H1 (cell line): ENCODE measurements around the gene SUB1. TPM values are rescaled to one million over a fixed set of nuclear protein-coding genes. Genes with fewer than 3 reads are reported as not detected.
"Not testable (repeated sequence)": the region's sequence is repeated elsewhere in the genome, so short reads cannot be mapped to it uniquely, and the experiment has no call there.

Experiments
- CTCF ChIA-PET: fragments of 300-600 bp; sonication (Branson Sonifier 250); formaldehyde crosslinking; loops from one replicate; lab custom pipeline; 2021; ENCODE audit not compliant: partially characterized antibody; lab: Charles Lee
- POLR2A ChIA-PET: fragments of 300-600 bp; sonication (Branson Sonifier 250); formaldehyde crosslinking; loops from one replicate; lab custom pipeline; 2021; ENCODE audit warnings: inconsistent platforms; ENCODE audit not compliant: partially characterized antibody; lab: Charles Lee
- DNase-seq, 2 experiments: peaks; one replicate each; pipeline versions ENCODE4 v3.0.0 to v3.0.0-alpha.2; 2010 to 2022; ENCODE audit warnings: low spot score in 2 of 2, low read depth in 1 of 2, mixed read lengths in 1 of 2
- FAIRE-seq: peaks from 2 replicates; lab custom pipeline; 2011; peaks lifted over from hg19 to GRCh38; lab: Jason Lieb, UNC
- H2AFZ ChIP-seq: 2 replicates; pipeline ENCODE4 v1.8.1; 2012; ENCODE audit warnings: low read length, inconsistent platforms
- H2AK5ac ChIP-seq: 2 replicates; pipeline ENCODE4 v1.6.1; 2013; ENCODE audit warnings: low read depth, low read length
- H2BK120ac ChIP-seq: replicated peaks from 2 replicates; pipeline ENCODE3; 2013; ENCODE audit warnings: low read depth, low read length, inconsistent platforms
- H2BK12ac ChIP-seq: 2 replicates; pipeline ENCODE4 v1.6.1; 2013; ENCODE audit warnings: low read depth, low read length
- H2BK15ac ChIP-seq: 2 replicates; pipeline ENCODE4 v1.6.1; 2013; ENCODE audit warnings: low read length
- H2BK20ac ChIP-seq: 2 replicates; pipeline ENCODE4 v1.6.1; 2013; ENCODE audit warnings: low read length
- H2BK5ac ChIP-seq: 2 replicates; pipeline ENCODE4 v1.6.1; 2013; ENCODE audit warnings: low read depth, low read length
- H3K14ac ChIP-seq: 2 replicates; pipeline ENCODE4 v1.6.1; 2013; ENCODE audit warnings: inconsistent platforms; ENCODE audit not compliant: insufficient read length
- H3K18ac ChIP-seq: 2 replicates; pipeline ENCODE4 v1.6.1; 2013; ENCODE audit warnings: low read length; ENCODE audit errors: extremely low read depth
- H3K23ac ChIP-seq: 2 replicates; pipeline ENCODE4 v1.6.1; 2013; ENCODE audit warnings: inconsistent platforms; ENCODE audit not compliant: insufficient read length
- H3K23me2 ChIP-seq: 2 replicates; pipeline ENCODE4 v1.6.1; 2013; ENCODE audit warnings: low read depth, low read length
- H3K27ac ChIP-seq: 2 replicates; pipeline ENCODE4 v1.6.1; 2011; ENCODE audit warnings: low read depth, low read length, inconsistent platforms
- H3K27me3 ChIP-seq, 4 experiments: replicated peaks in 1 of 4; 1 replicate in 1 of 4; 2 replicates in 3 of 4; pipeline versions ENCODE4 v1.6.1 to v1.8.1; 2011 to 2013; ENCODE audit warnings: low read length in 3 of 4, mild to moderate bottlenecking in 3 of 4, inconsistent platforms in 2 of 4, mixed read lengths in 2 of 4, moderate library complexity in 1 of 4; ENCODE audit not compliant: control insufficient read depth in 3 of 4, insufficient read depth in 3 of 4; ENCODE audit errors: extremely low read depth in 1 of 4
- H3K36me3 ChIP-seq, 4 experiments: 2 replicates each; pipeline versions ENCODE4 v1.6.1 to v1.8.1; 2011 to 2013; ENCODE audit warnings: mild to moderate bottlenecking in 4 of 4, low read length in 3 of 4, moderate library complexity in 2 of 4, control low read depth in 1 of 4, inconsistent platforms in 1 of 4; ENCODE audit not compliant: insufficient read depth in 4 of 4, control insufficient read depth in 2 of 4
- H3K4ac ChIP-seq: replicated peaks from 2 replicates; pipeline ENCODE3; 2013; ENCODE audit warnings: low read length, low read depth, mixed read lengths, inconsistent platforms; ENCODE audit not compliant: insufficient read length
- H3K4me1 ChIP-seq, 4 experiments: replicated peaks in 1 of 4; 1 replicate in 1 of 4; 2 replicates in 3 of 4; pipeline versions ENCODE4 v1.6.1 to v1.8.1; 2011 to 2013; ENCODE audit warnings: low read length in 3 of 4, inconsistent platforms in 2 of 4, mixed read lengths in 1 of 4; ENCODE audit not compliant: insufficient read depth in 4 of 4, control insufficient read depth in 3 of 4
- H3K4me2 ChIP-seq, 2 experiments: 2 replicates each; pipeline versions ENCODE4 v1.6.1 to v1.8.1; 2011 to 2013; ENCODE audit warnings: low read depth in 2 of 2, low read length in 2 of 2, control low read depth in 1 of 2, inconsistent platforms in 1 of 2, mild to moderate bottlenecking in 1 of 2; ENCODE audit not compliant: insufficient read depth in 1 of 2
- H3K4me3 ChIP-seq, 4 experiments: fragments of 200-600, 300-600 bp in 1 of 4; sonication (generic), shearing (Covaris generic), sonication (Bioruptor Twin) in 1 of 4; 2 replicates each; pipeline versions ENCODE4 v1.5.1 to v1.8.1; 2011 to 2016; ENCODE audit warnings: low read length in 4 of 4, low read depth in 3 of 4, control low read depth in 2 of 4, inconsistent platforms in 2 of 4, mild to moderate bottlenecking in 2 of 4, mixed read lengths in 1 of 4, moderate library complexity in 1 of 4; ENCODE audit not compliant: insufficient read depth in 2 of 4; ENCODE audit errors: extremely low read depth in 1 of 4
- H3K56ac ChIP-seq: replicated peaks from 2 replicates; pipeline ENCODE3; 2013; ENCODE audit warnings: low read depth, mild to moderate bottlenecking, mixed read lengths, low read length, inconsistent platforms; ENCODE audit not compliant: insufficient read length
- H3K79me1 ChIP-seq: 2 replicates; pipeline ENCODE4 v1.6.1; 2013; ENCODE audit warnings: low read depth, low read length, control low read depth
- H3K79me2 ChIP-seq, 2 experiments: 2 replicates each; pipeline versions ENCODE4 v1.6.1 to v1.8.1; 2012 to 2013; ENCODE audit warnings: low read length in 2 of 2, mild to moderate bottlenecking in 2 of 2, inconsistent platforms in 1 of 2; ENCODE audit not compliant: insufficient read depth in 2 of 2, control insufficient read depth in 1 of 2
- H3K9ac ChIP-seq, 4 experiments: replicated peaks in 1 of 4; 1 replicate in 1 of 4; 2 replicates in 3 of 4; pipeline versions ENCODE4 v1.6.1 to v1.8.1; 2011 to 2013; ENCODE audit warnings: low read depth in 3 of 4, low read length in 3 of 4, control low read depth in 2 of 4, mild to moderate bottlenecking in 2 of 4, moderate library complexity in 2 of 4, inconsistent platforms in 1 of 4; ENCODE audit errors: extremely low read depth in 1 of 4
- H3K9me3 ChIP-seq, 2 experiments: 2 replicates each; pipeline versions ENCODE4 v1.6.1 to v1.8.1; 2012 to 2013; ENCODE audit warnings: mild to moderate bottlenecking in 2 of 2, moderate library complexity in 2 of 2, control low read depth in 1 of 2, inconsistent platforms in 1 of 2, low read depth in 1 of 2, low read length in 1 of 2, mixed read lengths in 1 of 2; ENCODE audit not compliant: insufficient read depth in 2 of 2
- H4K20me1 ChIP-seq, 2 experiments: replicated peaks in 1 of 2; 2 replicates each; pipeline versions ENCODE3 to v1.8.1; 2011 to 2013; ENCODE audit warnings: inconsistent platforms in 2 of 2, low read length in 2 of 2, mild to moderate bottlenecking in 1 of 2; ENCODE audit not compliant: insufficient read depth in 2 of 2, control insufficient read depth in 1 of 2
- H4K5ac ChIP-seq: 2 replicates; pipeline ENCODE4 v1.6.1; 2013; ENCODE audit warnings: low read length, low read depth, mixed read lengths, inconsistent platforms; ENCODE audit not compliant: insufficient read length
- H4K8ac ChIP-seq: 2 replicates; pipeline ENCODE4 v1.8.0; 2013; ENCODE audit warnings: mild to moderate bottlenecking, moderate library complexity, low read length, inconsistent platforms; ENCODE audit not compliant: insufficient read depth; ENCODE audit errors: extremely low read depth
- H4K91ac ChIP-seq: replicated peaks from 2 replicates; pipeline ENCODE3; 2013; ENCODE audit warnings: low read length, mixed read lengths, inconsistent platforms; ENCODE audit not compliant: insufficient read length
- WGBS, 2 experiments: shearing (Covaris generic) in 1 of 2; methylation state at CpG; one replicate each; pipeline versions ENCODE4 v1.1.6 to v1.1.7; 2013 to 2015; ENCODE audit warnings: low lambda C conversion rate in 2 of 2, mixed read lengths in 2 of 2, inconsistent platforms in 1 of 2, low coverage in 1 of 2, missing lambda C conversion rate in 1 of 2; ENCODE audit not compliant: insufficient replicate concordance in 2 of 2, insufficient coverage in 1 of 2, insufficient read length in 1 of 2; ENCODE audit errors: extremely low coverage in 1 of 2, missing lambda C conversion rate in 1 of 2; 5-methylcytosine and 5-hydroxymethylcytosine counted together
- polyA plus RNA-seq, 7 experiments: library from polyadenylated mRNA; depleted of rRNA in 3 of 7; stranded (reverse) in 5 of 7; unstranded in 2 of 7; fragments of >200 nt in 5 of 7; fragments of 200-250 nt in 2 of 7; gene quantifications; 1 replicate in 5 of 7; 2 replicates in 1 of 7; 4 replicates in 1 of 7; pipeline versions ENCODE4 v1.2.1 to v1.2.3, GENCODE V29; 2011 to 2013; ENCODE audit warnings: missing spikeins in 2 of 7, mixed read lengths in 2 of 7
- total RNA-seq: library from RNA; stranded (reverse); fragmentation: NEBNext Ultra II Directional; extraction: Animal tissue kit (Norgen Biotek cat#: 25700); gene quantifications from 2 replicates; pipeline ENCODE4 v1.2.1, GENCODE V29; 2021

The SUB1 gene
- total and polyA plus RNA-seq, 2 of the 8 experiments (the other 6 are each of a cell fraction or from before 2014, with no cell fraction given), result 83.9 to 325 TPM

DNA sequence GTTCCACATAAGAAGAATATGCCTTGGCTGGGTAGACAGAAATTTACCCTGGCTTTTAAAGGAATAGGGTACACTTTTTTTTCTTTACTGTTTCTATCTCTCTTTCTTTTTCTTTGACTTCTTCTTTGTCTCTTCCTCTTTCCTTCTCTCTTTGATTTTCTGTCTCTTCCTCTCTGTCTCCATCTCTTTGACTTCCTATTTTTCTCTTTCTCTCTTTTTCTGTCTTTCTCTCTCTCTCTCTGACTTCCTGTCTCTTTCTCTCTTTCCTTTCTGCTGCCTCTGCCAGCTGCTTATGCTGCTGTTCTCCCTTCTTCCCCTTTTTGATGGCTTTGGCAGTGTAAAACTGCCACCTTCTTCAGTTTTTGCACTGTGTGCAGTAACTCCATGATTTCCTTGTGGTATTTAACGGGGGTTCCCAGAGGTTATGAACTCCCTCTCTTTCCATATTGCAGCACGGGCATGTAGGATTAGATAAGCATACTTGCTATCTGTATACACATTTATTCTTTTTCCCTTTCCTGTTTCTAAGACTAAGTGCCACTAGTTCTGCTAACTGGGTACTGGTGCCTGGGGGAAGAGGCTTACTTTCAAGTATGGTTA lies 31.1 kb upstream of the SUB1 start:
- 90% methylated on average over 2 of the region's 2 CpGs; no CpG with 5 or more reads in 1 of the 2 experiments for WGBS, 2 experiments
- FAIRE-seq, result not testable (repeated sequence)

DNA sequence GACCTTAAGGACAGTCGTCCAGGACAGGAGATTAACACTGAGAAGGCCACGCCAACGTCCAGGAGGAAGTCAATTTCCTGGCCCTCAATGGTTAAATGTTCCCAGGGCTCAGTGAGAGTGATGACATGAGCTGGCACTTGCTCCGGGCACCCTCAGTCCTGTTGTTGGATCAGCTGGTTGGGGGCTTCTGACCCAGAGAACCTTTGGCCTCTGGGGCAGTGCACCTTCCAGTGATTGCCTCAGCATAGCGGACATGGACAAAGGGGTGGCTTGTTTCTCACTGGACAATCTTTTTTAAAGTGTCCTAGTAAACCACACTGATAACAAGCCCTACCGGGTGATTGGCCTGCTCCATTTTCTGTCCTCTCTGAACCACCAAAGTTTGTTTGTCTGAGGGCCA lies 28.8 kb upstream of the SUB1 start:
- H4K91ac ChIP-seq, H2BK12ac ChIP-seq, H4K8ac ChIP-seq, POLR2A ChIA-PET, H3K18ac ChIP-seq, H3K4me1 ChIP-seq, H3K56ac ChIP-seq, H4K20me1 ChIP-seq, H4K5ac ChIP-seq, H3K4me3 ChIP-seq, H3K9me3 ChIP-seq, H3K79me2 ChIP-seq, DNase-seq, H3K36me3 ChIP-seq, H3K9ac ChIP-seq, H3K79me1 ChIP-seq, H3K23me2 ChIP-seq, H3K27ac ChIP-seq, H2BK5ac ChIP-seq, H3K23ac ChIP-seq, H2AK5ac ChIP-seq, H3K14ac ChIP-seq, H3K4me2 ChIP-seq, H2AFZ ChIP-seq, H2BK20ac ChIP-seq, H2BK15ac ChIP-seq, H3K4ac ChIP-seq, FAIRE-seq, H2BK120ac ChIP-seq, H3K27me3 ChIP-seq: not testable (repeated sequence)
- 84% methylated on average over 6 of the region's 6 CpGs; no CpG with 5 or more reads in 1 of the 2 experiments for WGBS, 2 experiments
- CTCF ChIA-PET, result interaction anchor here (1.6 kb wide), 1 partner anchor 67 kb away, joined by 5 read pairs; no protein-coding TSS in a partner anchor

More for the DNA sequence above, 31.1 kb upstream of the SUB1 start:
- H3K79me1 ChIP-seq, H3K27me3 ChIP-seq, H3K23ac ChIP-seq, H3K9me3 ChIP-seq, H3K23me2 ChIP-seq, DNase-seq, H4K20me1 ChIP-seq, H4K91ac ChIP-seq, H3K14ac ChIP-seq, H2BK5ac ChIP-seq, H3K4ac ChIP-seq, CTCF ChIA-PET, H4K8ac ChIP-seq, H4K5ac ChIP-seq, H2BK15ac ChIP-seq, H3K79me2 ChIP-seq, H3K4me3 ChIP-seq, H3K4me1 ChIP-seq, H3K27ac ChIP-seq, H3K36me3 ChIP-seq, H2AFZ ChIP-seq, H2AK5ac ChIP-seq, H2BK120ac ChIP-seq, H3K56ac ChIP-seq, H2BK20ac ChIP-seq, H3K18ac ChIP-seq, H3K4me2 ChIP-seq, H3K9ac ChIP-seq, POLR2A ChIA-PET, H2BK12ac ChIP-seq: not testable (repeated sequence)
